Embryonic facial prominence (tissue), 1 donor: ENCODE data around the gene TCEAL6.
"Not testable (repeated sequence)": the region's sequence is repeated elsewhere in the genome, so short reads cannot be mapped to it uniquely, and the experiment has no call there.

Experiments used
- DNase-seq: peaks from one replicate; pipeline ENCODE4 v3.0.0-alpha.2; 2016; ENCODE audit errors: extremely low spot score

Gene TCEAL6

DNA sequence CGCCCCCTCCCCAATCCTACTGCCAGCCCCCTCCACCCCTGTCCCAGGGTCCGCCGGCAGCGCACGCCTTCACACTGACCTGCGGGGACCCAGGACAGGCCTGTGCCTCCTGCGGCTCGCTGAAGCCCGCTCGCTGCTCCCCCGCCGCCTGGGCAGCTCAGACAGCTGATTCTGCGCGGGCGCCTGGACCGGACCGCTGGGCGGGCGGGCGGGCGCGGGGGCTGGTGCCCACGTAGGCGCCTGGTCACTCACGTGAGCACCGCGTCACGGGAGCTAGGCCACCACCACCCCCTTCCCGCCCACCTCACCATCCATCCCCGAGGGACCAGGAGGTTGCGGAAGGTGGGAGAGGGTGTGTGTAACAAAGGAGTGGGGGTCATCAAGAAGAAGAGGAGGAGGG is at the start of gene TCEAL6:
Gene TCEAL6 (minus strand): TSS at position 208 of the 400 bp plus-strand sequence.
- DNase-seq = not testable (repeated sequence)

DNA sequence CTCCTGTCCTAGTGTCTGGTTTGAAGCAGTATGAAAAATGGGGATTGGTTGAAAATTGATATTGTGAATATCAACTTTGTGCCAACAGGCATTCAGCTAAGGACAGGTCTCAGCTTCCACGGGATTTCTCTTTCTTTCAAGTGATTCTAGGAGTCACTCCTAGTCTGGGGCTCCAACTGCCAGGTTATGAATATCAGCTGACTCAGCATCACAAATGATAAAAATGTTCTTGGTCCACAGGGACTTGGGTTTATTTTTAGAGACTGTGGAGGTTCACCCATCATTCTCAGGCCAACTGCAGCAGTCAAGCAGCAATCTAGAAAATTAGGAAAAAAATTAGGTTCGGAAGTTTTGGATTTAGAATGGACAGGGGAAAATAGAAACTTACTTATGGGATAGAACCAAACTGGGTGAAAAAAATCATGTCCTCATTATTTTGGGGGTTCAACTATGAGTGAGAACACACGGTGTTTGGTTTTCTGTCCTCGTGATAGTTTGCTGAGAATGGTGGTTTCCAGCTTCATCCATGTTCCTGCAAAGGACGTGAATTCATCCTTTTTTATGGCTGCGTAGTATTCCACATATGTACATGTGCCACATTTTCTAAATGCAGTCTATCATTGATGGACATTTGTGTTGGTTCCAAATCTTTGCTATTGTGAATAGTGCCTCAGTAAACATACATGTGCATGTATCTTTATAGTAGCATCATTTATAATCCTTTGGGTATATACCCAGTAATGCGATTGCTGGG is 43.9 kb upstream of the TCEAL6 start:
- no peak for DNase-seq

DNA sequence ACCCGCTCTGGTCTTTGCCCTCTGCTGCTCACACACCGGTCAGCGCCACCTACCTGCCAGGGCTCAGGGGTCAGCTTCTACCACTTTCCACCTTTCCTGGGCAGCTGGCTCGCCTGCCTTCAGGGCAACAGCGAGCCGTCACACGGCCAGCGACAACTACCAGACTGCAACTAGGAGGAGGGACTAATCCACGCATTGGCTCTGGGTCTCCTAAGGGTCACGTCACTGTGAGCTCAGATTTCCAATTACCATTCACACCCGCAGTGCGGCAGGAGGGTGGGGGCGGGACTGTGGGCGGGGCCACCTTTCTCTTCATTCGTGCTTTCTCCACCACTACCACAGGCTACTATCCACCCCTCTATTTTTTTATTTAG is 13.5 kb upstream of the TCEAL6 start, which contains the start of gene BEX5:
Gene BEX5 (minus strand): TSS at position 172 of the 374 bp plus-strand sequence. CDS start 1,712 bp downstream, outside the sequence.
- DNase-seq = no peak

DNA sequence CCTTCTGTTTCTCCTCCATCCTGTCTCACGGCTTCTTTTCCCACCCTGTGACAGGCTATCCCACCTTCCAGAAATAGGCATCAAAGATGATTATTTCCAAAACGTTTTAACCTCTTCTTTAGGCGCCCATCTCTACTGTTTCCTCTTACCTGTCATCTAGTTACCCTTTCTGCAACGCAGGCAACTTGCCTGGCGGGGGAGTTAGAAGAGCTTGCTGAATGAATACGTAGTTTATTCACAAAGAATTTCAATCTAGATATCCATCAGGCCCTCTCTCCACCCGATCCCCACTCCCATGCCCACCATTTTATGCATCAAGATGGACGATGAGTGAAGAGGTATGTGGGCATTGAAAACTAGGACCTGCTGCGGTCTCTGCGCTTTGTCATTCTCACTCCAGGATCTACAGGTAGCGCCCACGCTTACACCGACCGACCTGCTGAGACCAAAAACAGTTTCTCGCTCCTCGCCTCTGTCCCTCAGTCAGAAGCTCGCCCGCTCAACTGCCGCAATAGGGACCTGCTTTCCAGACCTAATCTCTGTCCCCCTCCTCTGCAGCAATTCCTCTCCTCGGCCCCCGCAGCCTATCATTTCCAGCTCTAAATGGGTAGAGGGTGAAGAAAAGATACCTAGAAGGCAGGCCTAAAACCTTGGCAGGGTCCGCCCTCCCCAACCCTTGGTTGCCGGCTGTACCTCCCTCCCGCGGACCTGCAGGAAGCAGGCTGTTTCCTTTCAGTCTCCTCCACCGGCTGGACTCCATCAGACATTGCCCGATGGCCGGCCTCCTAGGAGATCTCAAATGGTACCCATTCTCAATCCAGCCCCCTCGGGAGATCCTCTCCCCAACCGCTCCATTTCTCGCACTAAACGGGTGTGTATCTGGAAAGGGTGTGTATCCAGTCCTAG is 12.9 kb upstream of the TCEAL6 start:
- DNase-seq = no peak

DNA sequence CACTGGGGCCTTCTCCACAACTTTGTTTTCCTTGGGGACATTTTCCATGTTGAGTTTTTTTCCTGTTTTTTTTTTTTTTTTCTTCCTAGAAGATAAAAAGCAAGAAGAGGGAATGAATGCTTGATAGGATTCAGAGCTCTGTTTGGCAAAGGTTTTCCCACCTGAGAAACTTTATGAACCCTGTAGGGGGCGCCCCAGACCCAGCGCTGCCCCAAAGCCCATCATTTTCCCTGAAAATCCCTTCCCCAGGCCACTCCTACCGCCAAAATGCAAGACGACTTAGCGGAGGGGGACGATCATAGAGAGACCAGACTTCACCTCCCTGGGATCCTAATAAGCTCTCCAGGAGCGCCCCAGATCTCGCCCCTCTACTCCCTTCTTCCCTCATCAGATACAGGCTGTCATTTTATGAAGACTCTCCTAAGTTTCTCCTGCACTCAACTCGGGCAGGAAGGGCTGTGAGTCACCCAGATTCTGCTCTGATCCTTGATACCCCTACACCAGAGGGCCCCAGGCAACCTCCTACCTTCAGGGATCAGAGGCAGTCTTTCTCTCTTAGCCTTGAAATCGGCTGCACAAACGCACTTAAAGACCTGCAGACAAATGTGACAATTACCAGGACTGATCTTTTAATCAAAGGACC is 12.1 kb upstream of the TCEAL6 start:
- DNase-seq = no peak

DNA sequence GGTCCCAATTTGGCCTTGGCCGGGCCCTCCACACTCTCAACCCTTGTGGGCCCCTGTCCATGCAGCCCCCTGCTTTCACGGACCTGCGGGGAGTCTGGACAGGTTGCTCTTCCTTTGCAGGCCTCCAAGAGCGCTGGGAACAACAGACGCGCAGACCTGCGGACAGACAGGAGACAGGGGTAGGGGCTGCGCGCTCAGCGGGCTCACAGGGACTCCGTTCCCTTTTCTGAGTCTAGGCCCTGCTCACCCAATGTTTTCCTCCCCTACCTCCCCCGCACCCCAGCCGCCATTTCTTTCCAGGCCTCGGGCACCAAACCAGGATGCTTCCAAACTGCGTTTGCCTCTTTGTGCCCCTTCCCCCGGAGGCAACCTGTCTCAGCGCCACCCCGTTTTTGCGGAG is 650 bp downstream of the TCEAL6 start:
- not testable (repeated sequence) for DNase-seq

DNA sequence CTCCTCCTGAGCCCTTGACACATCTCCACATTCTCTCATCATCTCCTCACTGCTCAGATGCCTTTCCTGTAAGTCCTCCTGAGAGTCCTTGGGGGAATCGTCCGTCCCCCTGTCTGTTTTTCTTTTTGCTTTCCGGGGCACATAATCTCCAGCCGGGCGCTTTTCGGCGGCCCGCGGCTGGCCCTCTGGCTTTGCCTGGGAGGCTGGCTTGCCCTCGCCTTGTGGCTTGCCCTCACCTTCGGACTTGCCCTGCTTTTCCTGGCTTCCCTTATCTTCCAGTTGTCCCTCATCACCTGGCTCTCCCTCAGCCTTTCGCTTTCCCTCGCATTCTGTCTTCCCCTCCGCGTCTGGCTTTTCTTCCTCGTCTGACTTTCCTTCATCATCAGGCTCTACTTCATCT is 1.4 kb downstream of the TCEAL6 start:
- not testable (repeated sequence) for DNase-seq

DNA sequence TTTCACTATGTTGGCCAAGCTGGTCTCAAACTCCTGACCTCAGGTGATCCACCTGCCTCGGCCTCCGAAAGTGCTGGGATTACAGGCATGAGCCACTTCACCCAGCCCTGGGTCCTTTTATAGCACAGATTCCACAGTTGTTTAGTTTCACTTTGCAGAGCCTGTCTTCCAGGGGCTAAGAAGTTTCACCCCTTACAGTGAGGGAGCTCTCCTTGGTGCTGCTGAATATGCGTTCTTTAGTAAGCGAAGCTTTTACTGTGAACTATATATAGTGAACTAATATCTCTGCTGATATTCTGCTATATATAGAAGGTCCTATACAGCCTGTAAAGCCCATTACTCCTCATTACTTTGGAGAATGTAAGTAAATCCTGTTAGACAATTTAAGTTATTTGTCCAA is 4.2 kb downstream of the TCEAL6 start:
- DNase-seq = no peak

DNA sequence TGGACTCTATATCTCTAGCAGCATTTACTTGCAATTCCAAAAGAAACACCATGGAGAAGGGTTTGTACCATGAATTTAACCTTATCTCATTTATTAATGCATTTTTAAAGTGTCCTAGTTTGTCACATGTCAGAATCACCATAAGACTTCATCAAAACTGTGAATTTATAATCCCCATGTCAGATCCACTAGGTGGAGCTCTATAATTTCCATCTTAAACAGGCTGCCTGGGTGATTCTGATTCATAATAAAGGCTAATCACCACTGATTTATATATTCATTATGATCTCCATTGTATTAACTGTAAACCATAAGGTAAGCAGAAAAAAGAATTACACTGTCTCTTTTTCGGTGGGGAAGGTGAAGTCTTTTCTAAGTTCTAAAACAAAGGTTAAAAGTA is 12.8 kb downstream of the TCEAL6 start:
- DNase-seq = no peak

DNA sequence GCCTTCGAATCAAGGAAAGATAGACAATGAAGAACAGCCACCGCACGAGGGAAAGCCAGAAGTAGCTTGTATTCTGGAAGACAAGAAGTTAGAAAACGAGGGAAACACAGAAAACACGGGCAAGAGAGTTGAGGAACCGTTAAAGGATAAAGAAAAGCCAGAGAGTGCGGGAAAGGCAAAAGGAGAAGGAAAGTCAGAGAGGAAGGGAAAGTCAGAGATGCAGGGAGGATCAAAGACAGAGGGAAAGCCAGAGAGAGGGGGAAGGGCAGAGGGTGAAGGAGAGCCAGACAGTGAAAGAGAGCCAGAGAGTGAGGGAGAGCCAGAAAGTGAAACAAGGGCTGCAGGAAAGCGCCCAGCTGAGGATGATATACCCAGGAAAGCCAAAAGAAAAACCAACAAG is 15.4 kb downstream of the TCEAL6 start:
- no peak for DNase-seq

DNA sequence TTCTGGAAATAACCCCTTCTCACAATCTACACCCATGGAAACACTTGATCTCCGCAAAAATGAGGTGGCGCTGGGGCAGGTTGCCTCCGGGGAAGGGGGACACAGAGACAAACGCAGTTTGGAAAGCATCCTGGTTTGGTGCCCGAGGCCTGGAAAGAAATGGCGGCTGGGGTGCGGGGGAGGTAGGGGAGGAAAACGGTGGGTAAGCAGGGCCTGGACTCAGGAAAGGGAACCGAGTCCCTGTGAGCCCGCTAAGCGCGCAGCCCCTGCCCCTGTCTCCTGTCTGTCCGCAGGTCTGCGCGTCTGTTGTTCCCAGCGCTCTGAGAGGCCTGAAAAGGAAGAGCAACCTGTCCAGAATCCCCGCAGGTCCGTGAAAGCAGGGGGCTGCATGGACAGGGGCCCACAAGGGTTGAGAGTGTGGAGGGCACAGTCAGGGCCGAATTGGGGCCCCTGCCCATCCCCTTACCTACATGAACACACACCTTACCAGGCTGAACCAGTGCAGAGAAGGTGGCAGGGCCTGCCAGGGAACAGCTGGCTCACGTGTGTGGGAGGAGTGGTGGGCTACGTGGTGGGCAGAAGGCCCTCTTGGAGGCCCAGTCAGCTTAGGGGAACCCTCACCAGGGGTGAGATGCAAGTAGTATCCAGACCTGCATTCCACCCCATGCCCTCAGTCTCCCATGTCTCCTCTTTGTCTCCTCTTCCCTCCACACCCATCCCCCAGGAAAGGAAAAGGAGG is 16.0 kb downstream of the TCEAL6 start:
- not testable (repeated sequence) for DNase-seq

DNA sequence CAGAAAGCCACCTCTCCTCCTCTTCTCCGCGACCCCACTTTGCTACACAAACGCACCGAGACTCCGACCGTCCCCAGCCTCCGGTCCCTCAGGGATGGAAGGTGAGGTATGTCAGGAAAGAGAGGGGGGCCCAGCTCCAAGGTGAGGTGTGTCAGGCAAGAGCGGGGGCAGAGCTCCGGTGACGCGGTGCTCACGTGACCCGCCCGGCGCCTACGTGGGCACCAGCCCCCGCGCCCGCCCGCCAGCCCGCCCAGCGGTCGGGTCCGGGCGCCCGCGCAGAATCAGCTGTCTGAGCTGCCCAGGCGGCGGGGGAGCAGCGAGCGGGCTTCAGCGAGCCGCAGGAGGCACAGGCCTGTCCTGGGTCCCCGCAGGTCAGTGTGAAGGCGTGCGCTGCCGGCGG is 16.8 kb downstream of the TCEAL6 start, which contains the start of gene TCEAL2:
Gene TCEAL2 (plus strand): TSS at position 244 of the 400 bp plus-strand sequence. CDS start 1,152 bp downstream, outside the sequence.
- DNase-seq = not testable (repeated sequence)

DNA sequence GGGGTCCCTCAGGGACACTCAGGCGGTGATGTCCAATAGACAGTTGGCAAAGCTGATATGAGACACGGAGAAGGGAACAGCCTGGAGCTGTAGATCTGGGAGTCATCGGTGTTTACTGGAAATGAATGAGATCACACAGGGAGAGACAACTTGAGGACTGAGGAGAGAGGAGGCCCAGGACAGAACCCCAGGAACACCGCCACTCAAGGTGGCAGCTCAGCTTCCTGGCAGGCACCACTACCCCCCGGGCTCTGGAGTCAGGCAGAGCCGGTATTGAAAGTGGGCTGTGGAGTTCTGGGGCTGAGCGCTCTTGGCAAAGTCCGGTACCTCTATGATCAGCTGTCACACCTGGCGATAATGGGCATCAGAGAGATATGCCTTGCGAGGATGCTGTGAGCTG is 17.3 kb downstream of the TCEAL6 start:
- DNase-seq = not testable (repeated sequence)

DNA sequence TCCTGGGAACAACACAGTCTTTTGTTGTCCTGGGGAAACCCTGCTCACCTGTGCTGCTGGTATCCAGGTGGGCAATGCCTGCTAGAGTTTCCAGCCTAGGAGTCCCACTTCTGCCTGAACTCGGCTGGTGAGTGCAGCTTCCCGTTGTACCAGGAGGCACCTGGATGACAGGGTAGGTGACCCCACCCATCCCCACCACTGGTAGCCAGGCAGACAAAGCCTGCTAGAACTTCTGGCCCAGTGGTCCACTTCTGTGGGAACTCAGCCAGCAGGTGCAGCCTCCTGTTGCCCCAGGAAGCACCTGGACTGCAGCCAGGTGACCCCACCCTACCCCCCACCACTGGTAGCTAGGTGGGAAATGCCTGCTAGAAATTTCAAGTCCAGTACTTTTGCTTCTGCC is 26.5 kb downstream of the TCEAL6 start:
- no peak for DNase-seq

DNA sequence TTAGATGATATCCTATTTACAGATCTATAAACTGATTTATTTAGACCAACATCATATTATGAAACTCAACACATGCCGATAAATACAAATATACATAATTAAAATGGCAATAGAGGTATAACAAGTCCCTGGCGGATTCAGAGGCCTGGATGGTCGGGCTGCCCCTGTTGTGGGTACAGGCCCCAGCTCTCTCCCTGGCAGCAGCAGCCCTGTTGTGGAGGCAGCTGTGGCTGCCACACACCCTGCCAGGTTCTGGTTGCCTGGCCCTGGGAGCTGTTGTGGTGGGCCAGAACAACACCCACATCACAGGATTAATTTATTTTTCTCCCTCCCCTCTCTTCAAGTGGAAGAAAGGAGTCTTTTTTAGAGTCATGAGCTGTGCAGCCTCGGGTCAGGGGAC is 28.9 kb downstream of the TCEAL6 start:
- no peak for DNase-seq
